G401 (cell line): ENCODE measurements around the gene CTNND2. TPM values are rescaled to one million over a fixed set of nuclear protein-coding genes. Genes with fewer than 3 reads are reported as not detected.
A peak's percentile ranks its signal among the peaks of the same experiment; 100 is the strongest.

ENCODE experiments used
- DNase-seq: peaks from one replicate; pipeline ENCODE4 v3.0.0-alpha.2; 2015; ENCODE audit warnings: low spot score
- in situ Hi-C: cut with HindIII; loops from 2 replicates; pipeline ENCODE4 v1.10.0; 2016; ENCODE audit warnings: low sequenced_read_pairs, mixed read lengths
- total RNA-seq: library from RNA; depleted of rRNA; stranded (reverse); fragments of >200 nt; shearing (Covaris generic); gene quantifications from 2 replicates; pipeline ENCODE4 v1.2.3, GENCODE V29; 2014; rRNA removed

Gene CTNND2
- not detected in 2 replicates for total RNA-seq

GRCh38 chr5:11904265-11904906 lies at the start of gene CTNND2:
Gene CTNND2, minus strand, starts transcription at chr5:11904446. Its CDS starts 593 bp downstream, at chr5:11903853.
- in situ Hi-C loops, result no loop called here
- peak; percentile 88 for DNase-seq

GRCh38 chr5:11946317-11946716 lies 42.1 kb upstream of the CTNND2 start:
- in situ Hi-C loops, result no loop called here
- no peak for DNase-seq

GRCh38 chr5:11941566-11941965 lies 37.3 kb upstream of the CTNND2 start:
- in situ Hi-C loops, result no loop called here
- no peak for DNase-seq

GRCh38 chr5:11931638-11932037 lies 27.4 kb upstream of the CTNND2 start:
- DNase-seq, result no peak
- in situ Hi-C loops, result no loop called here

GRCh38 chr5:11928909-11929308 lies 24.7 kb upstream of the CTNND2 start:
- in situ Hi-C loops, result no loop called here
- DNase-seq, result peak; percentile 9

GRCh38 chr5:11925701-11926100 lies 21.5 kb upstream of the CTNND2 start:
- no peak for DNase-seq
- in situ Hi-C loops, result no loop called here

GRCh38 chr5:11922394-11922793 lies 18.1 kb upstream of the CTNND2 start:
- in situ Hi-C loops, result no loop called here
- no peak for DNase-seq

- peak; percentile 90 for DNase-seq
- in situ Hi-C loops, result no loop called here
These were observed 14.3 kb upstream of the CTNND2 start for GRCh38 chr5:11918463-11919045.

GRCh38 chr5:11909471-11909870 lies 5.2 kb upstream of the CTNND2 start:
- no peak for DNase-seq
- in situ Hi-C loops, result no loop called here

- DNase-seq, result no peak
- in situ Hi-C loops, result no loop called here
These were observed 2.3 kb upstream of the CTNND2 start for GRCh38 chr5:11906497-11906896.

GRCh38 chr5:11905206-11905605 lies 960 bp upstream of the CTNND2 start:
- in situ Hi-C loops, result no loop called here

GRCh38 chr5:11903614-11904264 lies 507 bp downstream of the CTNND2 start:
- in situ Hi-C loops, result no loop called here
- peak; percentile 32 for DNase-seq

More at GRCh38 chr5:11905206-11905605, 960 bp upstream of the CTNND2 start:
- DNase-seq, result no peak

- in situ Hi-C loops, result no loop called here
- peak; percentile 69 for DNase-seq
These were observed 1.1 kb downstream of the CTNND2 start for GRCh38 chr5:11903121-11903613.

GRCh38 chr5:11902201-11902619 lies 2.0 kb downstream of the CTNND2 start:
- in situ Hi-C loops, result no loop called here
- peak; percentile 80 for DNase-seq

- in situ Hi-C loops, result no loop called here
- peak; percentile 20 for DNase-seq
These were observed 5.5 kb downstream of the CTNND2 start for GRCh38 chr5:11898787-11899186.

GRCh38 chr5:11897781-11898180 lies 6.5 kb downstream of the CTNND2 start:
- in situ Hi-C loops, result no loop called here
- peak; percentile 88 for DNase-seq

GRCh38 chr5:11894992-11895391 lies 9.3 kb downstream of the CTNND2 start:
- no peak for DNase-seq
- in situ Hi-C loops, result no loop called here

GRCh38 chr5:11892832-11893231 lies 11.4 kb downstream of the CTNND2 start:
- no peak for DNase-seq
- in situ Hi-C loops, result no loop called here

- in situ Hi-C loops, result no loop called here
- no peak for DNase-seq
These were observed 13.5 kb downstream of the CTNND2 start for GRCh38 chr5:11890777-11891176.

- DNase-seq, result no peak
- in situ Hi-C loops, result no loop called here
These were observed 16.0 kb downstream of the CTNND2 start for GRCh38 chr5:11888221-11888620.
